IMR-90 (cell line): ENCODE measurements around the gene OR2W1.

Experiments
- CEBPB ChIP-seq: IDR thresholded peaks from 2 replicates; pipeline ENCODE4 v1.6.1; 2012; ENCODE audit warnings: low read depth, low read length, improper control_type of control experiment
- CHD1 ChIP-seq: IDR thresholded peaks from 2 replicates; pipeline ENCODE4 v1.6.1; 2012; ENCODE audit warnings: low read depth, low read length, improper control_type of control experiment
- FOS ChIP-seq: fragments of 150-350 bp; IDR thresholded peaks from 2 replicates; pipeline ENCODE4 v1.6.1; 2016; ENCODE audit warnings: low read depth, low read length
- POLR2A ChIP-seq: IDR thresholded peaks from 2 replicates; pipeline ENCODE4 v1.6.1; 2012; ENCODE audit warnings: mild to moderate bottlenecking, low read depth, low read length
- RAD21 ChIP-seq: IDR thresholded peaks from 2 replicates; pipeline ENCODE4 v1.6.1; 2012; ENCODE audit warnings: low read length, improper control_type of control experiment
- SMC3 ChIP-seq: fragments of 150-350 bp; IDR thresholded peaks from 2 replicates; pipeline ENCODE4 v1.6.1; 2016; ENCODE audit warnings: low read depth, mild to moderate bottlenecking, antibody characterized with exemption, low read length, moderate library complexity
- TF ChIP-seq, protein P1 (sequence below): fragments of 150-350 bp; IDR thresholded peaks from 2 replicates; pipeline ENCODE4 v1.6.1; 2017; ENCODE audit warnings: mild to moderate bottlenecking, antibody characterized with exemption, low read length, low read depth
- TF ChIP-seq, protein P2 (sequence below): conservative IDR thresholded peaks from 2 replicates; pipeline ENCODE4 v1.5.1; 2012; ENCODE audit warnings: mild to moderate bottlenecking, low read depth, low read length, improper control_type of control experiment

GRCh38 chr6:29008089-29008488, 36.9 kb downstream of the OR2W1 start:
- no peak for TF ChIP-seq CEBPB
- TF ChIP-seq, protein P1, sequence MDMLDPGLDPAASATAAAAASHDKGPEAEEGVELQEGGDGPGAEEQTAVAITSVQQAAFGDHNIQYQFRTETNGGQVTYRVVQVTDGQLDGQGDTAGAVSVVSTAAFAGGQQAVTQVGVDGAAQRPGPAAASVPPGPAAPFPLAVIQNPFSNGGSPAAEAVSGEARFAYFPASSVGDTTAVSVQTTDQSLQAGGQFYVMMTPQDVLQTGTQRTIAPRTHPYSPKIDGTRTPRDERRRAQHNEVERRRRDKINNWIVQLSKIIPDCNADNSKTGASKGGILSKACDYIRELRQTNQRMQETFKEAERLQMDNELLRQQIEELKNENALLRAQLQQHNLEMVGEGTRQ, result no peak
- TF ChIP-seq, protein P2, sequence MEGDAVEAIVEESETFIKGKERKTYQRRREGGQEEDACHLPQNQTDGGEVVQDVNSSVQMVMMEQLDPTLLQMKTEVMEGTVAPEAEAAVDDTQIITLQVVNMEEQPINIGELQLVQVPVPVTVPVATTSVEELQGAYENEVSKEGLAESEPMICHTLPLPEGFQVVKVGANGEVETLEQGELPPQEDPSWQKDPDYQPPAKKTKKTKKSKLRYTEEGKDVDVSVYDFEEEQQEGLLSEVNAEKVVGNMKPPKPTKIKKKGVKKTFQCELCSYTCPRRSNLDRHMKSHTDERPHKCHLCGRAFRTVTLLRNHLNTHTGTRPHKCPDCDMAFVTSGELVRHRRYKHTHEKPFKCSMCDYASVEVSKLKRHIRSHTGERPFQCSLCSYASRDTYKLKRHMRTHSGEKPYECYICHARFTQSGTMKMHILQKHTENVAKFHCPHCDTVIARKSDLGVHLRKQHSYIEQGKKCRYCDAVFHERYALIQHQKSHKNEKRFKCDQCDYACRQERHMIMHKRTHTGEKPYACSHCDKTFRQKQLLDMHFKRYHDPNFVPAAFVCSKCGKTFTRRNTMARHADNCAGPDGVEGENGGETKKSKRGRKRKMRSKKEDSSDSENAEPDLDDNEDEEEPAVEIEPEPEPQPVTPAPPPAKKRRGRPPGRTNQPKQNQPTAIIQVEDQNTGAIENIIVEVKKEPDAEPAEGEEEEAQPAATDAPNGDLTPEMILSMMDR, result no peak
- no peak for TF ChIP-seq RAD21
- no peak for TF ChIP-seq POLR2A
- no peak for TF ChIP-seq FOS
- TF ChIP-seq CHD1, result no peak
- TF ChIP-seq SMC3, result no peak
